Esophagus muscularis mucosa (tissue), 4 donors: ENCODE data around the gene HBP1.

Source experiments
- CTCF ChIP-seq, 3 experiments: fragments of 200-600 bp in 2 of 3; fragments of 450-650 bp in 1 of 3; sonication (generic) in 2 of 3; IDR thresholded peaks; one replicate each; pipeline ENCODE4 v1.5.1; 2017 to 2019; ENCODE audit warnings: antibody characterized with exemption in 3 of 3, mild to moderate bottlenecking in 2 of 3, moderate library complexity in 1 of 3
- EP300 ChIP-seq: sonication (generic); formaldehyde crosslinking; IDR thresholded peaks from one replicate; pipeline ENCODE4 v1.6.1; 2017; ENCODE audit warnings: antibody characterized with exemption
- POLR2AphosphoS5 ChIP-seq, 2 donors: sonication (generic); formaldehyde crosslinking; IDR thresholded peaks; one replicate each; pipeline ENCODE4 v1.6.1; 2017; ENCODE audit warnings: antibody characterized with exemption in 2 of 2

GRCh38 chr7:107236862-107237261, 68.1 kb downstream of the HBP1 start:
- no peak for TF ChIP-seq POLR2AphosphoS5 (IDR thresholded peaks at IDR 0.05)
- TF ChIP-seq CTCF (IDR thresholded peaks at IDR 0.05): no peak
- TF ChIP-seq EP300: no peak
